H9 (cell line): ENCODE measurements around the gene CAMTA1. TPM values are rescaled to one million over a fixed set of nuclear protein-coding genes. Genes with fewer than 3 reads are reported as not detected.

Experiments
- DNase-seq: peaks from one replicate; pipeline ENCODE4 v3.0.0-alpha.2; 2017
- H2AFZ ChIP-seq: one replicate; pipeline ENCODE4 v1.6.1; 2013; ENCODE audit warnings: mild to moderate bottlenecking, low read length, control low read depth, moderate library complexity
- H2AK5ac ChIP-seq: 2 replicates; pipeline ENCODE4 v1.6.1; 2013; ENCODE audit warnings: low read length, control low read depth, mixed read lengths; ENCODE audit not compliant: insufficient read length
- H2BK120ac ChIP-seq: one replicate; pipeline ENCODE4 v1.6.1; 2013; ENCODE audit warnings: low read depth, mild to moderate bottlenecking, low read length, control low read depth, inconsistent platforms; ENCODE audit not compliant: poor library complexity, severe bottlenecking
- H2BK12ac ChIP-seq: 2 replicates; pipeline ENCODE4 v1.6.1; 2013; ENCODE audit warnings: low read length, control low read depth, mixed read lengths, low read depth; ENCODE audit not compliant: insufficient read length
- H2BK15ac ChIP-seq: 2 replicates; pipeline ENCODE4 v1.6.1; 2013; ENCODE audit warnings: low read depth, low read length, control low read depth
- H2BK20ac ChIP-seq: one replicate; pipeline ENCODE4 v1.6.1; 2013; ENCODE audit warnings: low read depth, mild to moderate bottlenecking, low read length, control low read depth, inconsistent platforms; ENCODE audit not compliant: poor library complexity, severe bottlenecking
- H2BK5ac ChIP-seq: 2 replicates; pipeline ENCODE4 v1.6.1; 2013; ENCODE audit warnings: low read length, control low read depth, mixed read lengths; ENCODE audit not compliant: insufficient read length
- H3K14ac ChIP-seq: 2 replicates; pipeline ENCODE4 v1.6.1; 2013; ENCODE audit warnings: low read length, control low read depth; ENCODE audit not compliant: insufficient read depth
- H3K18ac ChIP-seq: 2 replicates; pipeline ENCODE4 v1.6.1; 2013; ENCODE audit warnings: low read depth, mild to moderate bottlenecking, mixed read lengths, low read length, control low read depth; ENCODE audit not compliant: insufficient read length
- H3K23ac ChIP-seq: 2 replicates; pipeline ENCODE4 v1.6.1; 2013; ENCODE audit warnings: low read length, control low read depth, mixed read lengths, low read depth; ENCODE audit not compliant: insufficient read length
- H3K23me2 ChIP-seq: 2 replicates; pipeline ENCODE4 v1.6.1; 2013; ENCODE audit warnings: low read depth, mild to moderate bottlenecking, mixed read lengths, low read length, control low read depth; ENCODE audit not compliant: insufficient read length, poor library complexity, severe bottlenecking
- H3K27ac ChIP-seq: 2 replicates; pipeline ENCODE4 v1.5.1; 2013; ENCODE audit warnings: low read length, control low read depth, mixed read lengths, low read depth; ENCODE audit not compliant: insufficient read length
- H3K27me3 ChIP-seq: 2 replicates; pipeline ENCODE4 v1.6.1; 2013; ENCODE audit warnings: low read length, control low read depth, inconsistent platforms; ENCODE audit not compliant: insufficient read depth
- H3K4ac ChIP-seq: 2 replicates; pipeline ENCODE4 v1.6.1; 2013; ENCODE audit warnings: low read depth, mild to moderate bottlenecking, control low read depth, inconsistent platforms, low read length, moderate library complexity
- H3K4me1 ChIP-seq: 2 replicates; pipeline ENCODE4 v1.6.1; 2013; ENCODE audit warnings: low read length, control low read depth, inconsistent platforms; ENCODE audit not compliant: insufficient read depth
- H3K4me2 ChIP-seq: 2 replicates; pipeline ENCODE4 v1.6.1; 2013; ENCODE audit warnings: low read length, control low read depth, mixed read lengths; ENCODE audit not compliant: insufficient read length, insufficient read depth
- H3K56ac ChIP-seq: 2 replicates; pipeline ENCODE4 v1.6.1; 2013; ENCODE audit warnings: low read depth, mild to moderate bottlenecking, mixed read lengths, low read length, control low read depth; ENCODE audit not compliant: insufficient read length
- H3K79me1 ChIP-seq: 2 replicates; pipeline ENCODE4 v1.6.1; 2013; ENCODE audit warnings: low read depth, mild to moderate bottlenecking, moderate library complexity, low read length, control low read depth, inconsistent platforms; ENCODE audit not compliant: insufficient read depth, poor library complexity, severe bottlenecking
- H3K79me2 ChIP-seq: 2 replicates; pipeline ENCODE4 v1.6.1; 2013; ENCODE audit warnings: low read length, control low read depth, inconsistent platforms; ENCODE audit not compliant: insufficient read depth
- H3K9ac ChIP-seq: 2 replicates; pipeline ENCODE4 v1.6.1; 2013; ENCODE audit warnings: low read length, control low read depth, mixed read lengths; ENCODE audit not compliant: insufficient read length; ENCODE audit errors: extremely low read depth
- H3K9me3 ChIP-seq: one replicate; pipeline ENCODE4 v1.6.1; 2013; ENCODE audit warnings: low read depth, low read length, inconsistent platforms; ENCODE audit not compliant: control insufficient read depth
- H3T11ph ChIP-seq: one replicate; pipeline ENCODE4 v1.6.1; 2013; ENCODE audit warnings: mild to moderate bottlenecking, low read length, control low read depth, inconsistent platforms
- H4K20me1 ChIP-seq: one replicate; pipeline ENCODE4 v1.6.1; 2013; ENCODE audit not compliant: control insufficient read depth, insufficient read length, insufficient read depth
- H4K5ac ChIP-seq: 2 replicates; pipeline ENCODE4 v1.6.1; 2013; ENCODE audit warnings: low read depth, mild to moderate bottlenecking, mixed read lengths, low read length, control low read depth; ENCODE audit not compliant: insufficient read length
- H4K8ac ChIP-seq: replicated peaks from 2 replicates; pipeline ENCODE4 v1.6.1; 2013; ENCODE audit warnings: low read length, control low read depth, mixed read lengths, low read depth; ENCODE audit not compliant: insufficient read length
- H4K91ac ChIP-seq: 2 replicates; pipeline ENCODE4 v1.6.1; 2013; ENCODE audit warnings: low read depth, mild to moderate bottlenecking, moderate library complexity, mixed read lengths, low read length, control low read depth; ENCODE audit not compliant: insufficient read length
- H3K27ac Mint-ChIP-seq, 3 experiments: 2 replicates in 2 of 3; 3 replicates in 1 of 3; pipeline ENCODE4 v1.8.0; 2020 to 2021; ENCODE audit warnings: mixed read lengths in 3 of 3, mild to moderate bottlenecking in 1 of 3, moderate library complexity in 1 of 3
- H3K27me3 Mint-ChIP-seq: 2 replicates; pipeline ENCODE4 v1.8.0; 2021; ENCODE audit warnings: low read depth, mild to moderate bottlenecking, moderate library complexity, mixed read lengths
- H3K36me3 Mint-ChIP-seq, 3 experiments: 2 replicates in 2 of 3; 3 replicates in 1 of 3; pipeline ENCODE4 v1.8.0; 2020 to 2021; ENCODE audit warnings: low read depth in 3 of 3, mixed read lengths in 3 of 3; ENCODE audit not compliant: insufficient read depth in 1 of 3
- H3K4me1 Mint-ChIP-seq, 2 experiments: 2 replicates each; pipeline ENCODE4 v1.8.0; 2020; ENCODE audit warnings: mixed read lengths in 2 of 2
- H3K4me3 Mint-ChIP-seq, 2 experiments: 2 replicates in 1 of 2; 3 replicates in 1 of 2; pipeline ENCODE4 v1.8.0; 2020 to 2021; ENCODE audit warnings: mild to moderate bottlenecking in 2 of 2, mixed read lengths in 2 of 2, moderate library complexity in 1 of 2
- H3K9me3 Mint-ChIP-seq, 2 experiments: 2 replicates in 1 of 2; 3 replicates in 1 of 2; pipeline ENCODE4 v1.8.0; 2020; ENCODE audit warnings: mild to moderate bottlenecking in 2 of 2, mixed read lengths in 2 of 2, moderate library complexity in 1 of 2
- CTCF ChIP-seq: fragments of 200-600 bp; sonication (generic); conservative IDR thresholded peaks from 3 replicates; pipeline ENCODE4 v1.8.0; 2021; ENCODE audit warnings: antibody characterized with exemption, mild to moderate bottlenecking
- WGBS: extraction: QIAGEN DNeasy Blood & Tissue Kit; methylation state at CpG from one replicate; pipeline ENCODE4 v1.1.7; 2013; ENCODE audit warnings: missing lambda C conversion rate, low lambda C conversion rate, mixed read lengths; ENCODE audit not compliant: insufficient read length; ENCODE audit errors: extremely low coverage; 5-methylcytosine and 5-hydroxymethylcytosine counted together
- total RNA-seq: library from RNA; stranded (reverse); gene quantifications from 2 replicates; pipeline ENCODE4 v1.2.1, GENCODE V29; 2021

The CAMTA1 gene
- total RNA-seq, 1 experiment from 2014 or later, result 115 TPM

GRCh38 chr1:7490576-7490975, 705.3 kb downstream of the CAMTA1 start:
- Histone ChIP-seq H3K79me2 (no peaks in the 10 kb centered on the region), H3K4me1 (no peaks in the 10 kb centered on the region), H4K20me1 (no peaks in the 10 kb centered on the region), H3K23me2 (no peaks in the 10 kb centered on the region), H3K14ac (no peak overlapping the region), H3K4me2 (no peak overlapping the region), H3K4ac (no peak overlapping the region), H3K27me3 (no peaks in the 10 kb centered on the region), H2AK5ac (no peak overlapping the region), H2BK120ac (no peak overlapping the region), H3K23ac (no peak overlapping the region), H2BK5ac (no peak overlapping the region), H3K9me3 (no peaks in the 10 kb centered on the region), H3K27ac (no peak overlapping the region), H3K56ac (no peak overlapping the region), H3T11ph (no peak overlapping the region), H2AFZ (no peak overlapping the region), H4K8ac (no peak overlapping the region), H2BK20ac (no peak overlapping the region), H3K9ac (no peak overlapping the region), H4K91ac (no peak overlapping the region), H2BK15ac (no peak overlapping the region), H4K5ac (no peak overlapping the region), H3K79me1 (no peaks in the 10 kb centered on the region), H2BK12ac (no peak overlapping the region), H3K18ac (no peak overlapping the region)
- no peak overlapping the region for H3K27ac Mint-ChIP-seq
- WGBS, result no CpG with 5 or more reads among the region's 10 CpGs
- no peak for TF ChIP-seq CTCF
- H3K4me3 Mint-ChIP-seq, result no peak overlapping the region
- peaks cover 8 to 32% of the 10 kb centered on the region in 2 experiments for H3K4me1 Mint-ChIP-seq
- H3K9me3 Mint-ChIP-seq, result peaks cover 7 to 10% of the 10 kb centered on the region in 2 experiments; a peak in 2 of 5 replicates
- peaks cover 1% of the 10 kb centered on the region; the same call in 1 of the 2 replicates for H3K27me3 Mint-ChIP-seq
- H3K36me3 Mint-ChIP-seq, result no peaks in the 10 kb centered on the region; a peak in 1 of 7 replicates
- DNase-seq, result no peak
